IMR-90 (cell line): ENCODE data around the gene ABHD5.

Experiments
- CEBPB ChIP-seq: IDR thresholded peaks from 2 replicates; pipeline ENCODE4 v1.6.1; 2012; ENCODE audit warnings: low read depth, low read length, improper control_type of control experiment
- CTCF ChIP-seq: conservative IDR thresholded peaks from 2 replicates; pipeline ENCODE4 v1.5.1; 2012; ENCODE audit warnings: mild to moderate bottlenecking, low read depth, low read length, improper control_type of control experiment
- POLR2A ChIP-seq: IDR thresholded peaks from 2 replicates; pipeline ENCODE4 v1.6.1; 2012; ENCODE audit warnings: mild to moderate bottlenecking, low read depth, low read length
- RFX5 ChIP-seq: IDR thresholded peaks from 2 replicates; pipeline ENCODE4 v1.8.0; 2012; ENCODE audit warnings: low read depth, mild to moderate bottlenecking, low read length, moderate library complexity
- USF2 ChIP-seq: fragments of 150-350 bp; IDR thresholded peaks from 2 replicates; pipeline ENCODE4 v1.6.1; 2017; ENCODE audit warnings: mild to moderate bottlenecking, antibody characterized with exemption, low read length, low read depth

GRCh38 chr3:43684944-43685343 lies 5.8 kb upstream of the ABHD5 start:
- TF ChIP-seq CTCF (no peak), USF2 (no peak), CEBPB (no peak), POLR2A (no peak), RFX5 (no peak)
